SJSA1 (cell line): ENCODE data around the gene C19orf73. TPM values are rescaled to one million over a fixed set of nuclear protein-coding genes. Genes with fewer than 3 reads are reported as not detected.
"Not testable (repeated sequence)": the region's sequence is repeated elsewhere in the genome, so short reads cannot be mapped to it uniquely, and the experiment has no call there.

ENCODE experiments used
- DNase-seq, 2 experiments: peaks; one replicate each; pipeline ENCODE4 v3.0.0-alpha.2; 2015 to 2020; ENCODE audit warnings: low spot score in 2 of 2, low read depth in 1 of 2
- H3K27ac ChIP-seq: fragments of 250-450 bp; sonication (Bioruptor Pico); 2 replicates; pipeline ENCODE4 v1.5.1; 2020; ENCODE audit warnings: mild to moderate bottlenecking, moderate library complexity
- H3K27me3 ChIP-seq: fragments of 250-450 bp; sonication (Bioruptor Pico); replicated peaks from 2 replicates; pipeline ENCODE4 v1.5.1; 2020; ENCODE audit warnings: mild to moderate bottlenecking, moderate library complexity
- H3K36me3 ChIP-seq: fragments of 250-450 bp; sonication (Bioruptor Pico); 2 replicates; pipeline ENCODE4 v1.5.1; 2020; ENCODE audit warnings: mild to moderate bottlenecking
- H3K4me1 ChIP-seq: fragments of 250-450 bp; sonication (Bioruptor Pico); replicated peaks from 2 replicates; pipeline ENCODE4 v1.6.1; 2021; ENCODE audit warnings: mild to moderate bottlenecking
- H3K4me3 ChIP-seq: fragments of 250-450 bp; sonication (Bioruptor Pico); 2 replicates; pipeline ENCODE4 v1.5.1; 2020; ENCODE audit warnings: mild to moderate bottlenecking
- H3K9me3 ChIP-seq: fragments of 250-450 bp; sonication (Bioruptor Pico); replicated peaks from 2 replicates; pipeline ENCODE4 v1.5.1; 2020; ENCODE audit warnings: mild to moderate bottlenecking
- total RNA-seq: library from RNA; depleted of rRNA; stranded (reverse); fragments of >200 nt; shearing (Covaris generic); gene quantifications from 2 replicates; pipeline ENCODE4 v1.2.3, GENCODE V29; 2014

C19orf73 gene
- total RNA-seq, 1 experiment from 2014 or later: 4.3 TPM

DNA sequence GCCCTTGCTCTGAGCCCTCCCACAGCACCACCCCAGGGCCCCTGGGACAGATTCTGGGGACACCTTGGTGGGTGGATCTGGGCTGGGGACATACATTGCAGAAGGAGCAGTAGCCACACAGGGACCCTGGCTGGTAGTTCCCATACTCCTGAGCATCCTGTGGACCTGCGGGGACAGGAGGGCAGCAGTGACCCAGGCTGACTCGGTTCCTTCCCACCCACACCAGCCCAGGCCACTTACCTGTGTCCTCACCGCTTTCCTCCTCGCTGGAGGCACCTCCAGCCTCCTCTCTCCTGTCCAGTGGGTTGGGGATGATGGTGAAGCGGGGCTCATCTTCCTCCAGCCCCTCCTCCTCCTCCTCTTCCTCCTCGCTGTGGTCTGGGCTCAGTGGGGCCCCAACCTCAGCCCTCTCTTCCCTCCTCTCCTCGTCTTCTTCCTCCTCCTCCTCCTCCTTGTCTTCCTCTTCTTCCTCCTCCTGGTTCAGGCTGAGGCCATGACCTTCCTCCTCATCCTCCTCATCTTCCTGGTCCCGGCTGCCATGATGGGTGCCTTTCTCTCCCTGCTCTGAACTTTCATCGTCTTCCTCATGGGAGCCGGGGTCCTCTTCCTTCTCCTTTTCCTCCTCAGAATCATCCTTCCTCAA is 34.3 kb upstream of the C19orf73 start:
- Histone ChIP-seq H3K27me3 (no peaks in the 10 kb centered on the region), H3K9me3 (peaks cover 2% of the 10 kb centered on the region; the same call in 1 of the 2 replicates), H3K27ac (no peak overlapping the region), H3K4me3 (no peak overlapping the region), H3K4me1 (peaks cover 32% of the 10 kb centered on the region), H3K36me3 (no peaks in the 10 kb centered on the region)
- no peak for DNase-seq

DNA sequence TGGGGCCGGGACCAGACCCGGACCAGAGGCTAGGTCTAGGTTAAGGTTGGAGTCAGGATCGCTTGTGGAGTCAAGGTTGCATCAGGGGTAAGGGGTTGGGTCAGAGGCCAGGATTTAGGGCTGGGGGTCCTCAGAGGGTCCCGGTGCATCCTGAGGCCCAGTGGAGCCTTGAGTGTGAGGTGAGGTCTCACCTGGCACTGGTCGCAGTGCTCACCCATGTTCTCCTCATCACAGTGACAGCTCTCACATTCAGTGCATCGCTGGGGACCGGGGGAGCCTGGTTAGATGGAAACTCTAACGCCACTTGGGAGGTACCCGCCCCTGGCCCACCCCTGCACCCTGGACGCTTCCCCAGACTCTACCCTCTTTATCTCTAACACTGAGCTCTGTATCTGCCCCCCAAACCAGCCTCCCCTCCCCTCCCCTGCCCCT is 33.2 kb upstream of the C19orf73 start:
- Histone ChIP-seq H3K4me3 (no peak overlapping the region), H3K4me1 (peaks cover 28% of the 10 kb centered on the region), H3K27ac (no peak overlapping the region), H3K36me3 (no peaks in the 10 kb centered on the region), H3K9me3 (peaks cover 2% of the 10 kb centered on the region; the same call in 1 of the 2 replicates), H3K27me3 (no peaks in the 10 kb centered on the region)
- no peak for DNase-seq

DNA sequence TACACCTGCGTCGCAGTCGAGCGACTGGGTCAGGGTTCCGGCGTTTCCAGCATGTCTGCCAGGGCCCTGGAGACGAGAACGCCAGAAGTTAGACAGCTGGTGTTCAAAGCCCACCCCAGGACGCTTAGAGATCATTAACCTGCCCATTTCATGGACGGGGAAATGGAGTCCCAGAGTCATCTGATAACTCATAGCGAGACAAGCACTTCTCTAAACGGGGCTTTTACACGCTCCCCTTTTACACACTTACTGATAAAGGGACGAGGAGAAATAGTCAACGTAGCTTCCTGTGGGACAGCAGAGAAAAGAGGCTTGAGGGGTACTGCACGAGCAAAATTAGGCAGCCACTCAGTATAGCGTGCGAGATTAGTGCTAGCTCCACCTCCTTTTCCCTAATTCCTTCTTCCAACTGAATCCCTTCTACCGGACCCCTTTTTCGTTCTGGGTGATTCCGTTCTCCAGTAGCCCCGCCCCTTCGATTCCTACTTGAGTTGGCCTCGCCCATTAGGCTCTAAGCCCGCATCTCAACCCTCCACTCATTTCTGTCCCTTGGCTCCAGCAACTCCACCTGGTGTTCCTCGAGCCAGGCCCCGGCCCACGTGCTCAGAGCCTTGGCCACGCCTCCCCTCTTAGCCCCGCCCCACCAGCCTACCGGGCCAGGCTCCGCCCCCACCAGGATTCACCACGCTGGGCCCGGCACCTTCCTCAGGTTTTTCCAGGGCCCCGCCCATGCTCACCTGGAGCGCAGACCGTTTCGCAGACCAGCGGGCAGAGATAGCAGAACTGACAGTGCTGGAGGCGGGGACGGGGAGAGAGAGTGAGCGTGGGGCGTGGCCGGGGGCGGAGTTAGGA is 32.5 kb upstream of the C19orf73 start:
- H3K4me3 ChIP-seq: peak overlapping the region; percentile 51; the same call in 1 of the 2 replicates

DNA sequence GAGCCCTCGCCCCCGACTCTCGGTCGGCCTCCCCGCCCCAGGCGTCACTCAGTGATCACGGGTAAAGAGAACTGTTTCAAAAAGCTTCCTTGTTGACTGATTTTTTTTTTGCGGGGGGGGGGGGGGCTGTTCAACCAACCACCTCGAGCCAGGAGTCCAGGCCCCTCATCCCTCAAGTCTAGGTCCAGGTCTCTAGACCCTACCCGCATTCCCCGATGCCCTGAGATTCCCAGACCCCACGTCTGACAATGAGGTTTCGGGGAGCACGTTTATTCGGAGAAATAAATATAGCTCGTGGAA is 32.0 kb upstream of the C19orf73 start:
- Histone ChIP-seq H3K36me3 (no peaks in the 10 kb centered on the region), H3K4me1 (peaks cover 40% of the 10 kb centered on the region), H3K9me3 (peaks cover 2% of the 10 kb centered on the region; the same call in 1 of the 2 replicates), H3K27ac (no peak overlapping the region), H3K27me3 (no peaks in the 10 kb centered on the region), H3K4me3 (peak overlapping the region; percentile 51)
- DNase-seq: no peak

More for the DNA sequence above, 32.5 kb upstream of the C19orf73 start:
- no peak for DNase-seq
- H3K4me1 ChIP-seq: peaks cover 34% of the 10 kb centered on the region
- H3K9me3 ChIP-seq: peaks cover 2% of the 10 kb centered on the region; the same call in 1 of the 2 replicates
- H3K27me3 ChIP-seq: no peaks in the 10 kb centered on the region
- H3K27ac ChIP-seq: no peak overlapping the region
- no peaks in the 10 kb centered on the region for H3K36me3 ChIP-seq

DNA sequence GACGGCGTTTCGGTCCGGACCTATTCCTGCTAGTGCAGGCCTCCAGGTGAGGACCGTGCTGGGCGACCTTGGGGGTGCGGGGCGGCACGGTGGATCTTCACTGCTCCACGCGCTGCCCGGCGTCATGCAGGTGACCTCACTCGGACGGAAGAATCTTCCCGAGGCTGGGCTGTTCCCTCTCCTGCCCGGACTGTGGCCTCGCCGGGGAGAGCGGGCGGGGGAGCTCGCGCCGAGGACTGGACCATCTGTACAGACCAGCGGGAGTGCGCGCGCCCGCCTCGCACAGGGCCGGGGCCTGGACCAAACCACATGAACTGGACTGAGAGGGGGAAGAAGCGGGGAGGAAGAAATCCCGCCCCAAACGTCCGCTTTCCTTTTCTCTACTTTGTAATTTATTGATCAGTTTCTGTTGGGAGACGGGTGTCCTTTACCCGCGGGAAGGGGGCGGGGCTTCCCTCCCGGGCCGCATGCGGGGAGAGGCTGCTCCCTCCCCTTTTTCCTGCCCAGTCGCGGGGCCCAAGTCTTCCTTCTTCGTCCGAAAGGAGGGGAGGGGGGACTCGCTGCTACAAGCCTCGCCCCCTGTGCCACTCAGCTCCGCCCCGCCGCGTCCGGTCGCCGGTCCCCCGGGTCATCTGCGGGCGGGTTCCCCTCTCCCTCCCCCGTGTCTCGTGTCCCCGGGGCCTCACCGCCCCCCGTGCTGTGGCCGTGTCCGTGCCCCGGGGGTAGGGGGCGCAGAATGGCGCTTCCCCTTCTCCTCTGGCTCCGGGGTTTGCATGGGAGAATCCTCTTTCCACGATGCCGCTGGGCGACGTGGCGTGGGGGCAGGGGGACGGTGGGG is 31.4 kb upstream of the C19orf73 start:
- Histone ChIP-seq H3K9me3 (peaks cover 2% of the 10 kb centered on the region; the same call in 1 of the 2 replicates), H3K27me3 (no peaks in the 10 kb centered on the region), H3K4me1 (peaks cover 45% of the 10 kb centered on the region), H3K27ac (0 out of 2 replicates have a peak overlapping the region, but pooled peaks have one; percentile 9), H3K4me3 (peak overlapping the region; percentile 51), H3K36me3 (no peaks in the 10 kb centered on the region)
- peak; percentile 85 to 93 for DNase-seq

DNA sequence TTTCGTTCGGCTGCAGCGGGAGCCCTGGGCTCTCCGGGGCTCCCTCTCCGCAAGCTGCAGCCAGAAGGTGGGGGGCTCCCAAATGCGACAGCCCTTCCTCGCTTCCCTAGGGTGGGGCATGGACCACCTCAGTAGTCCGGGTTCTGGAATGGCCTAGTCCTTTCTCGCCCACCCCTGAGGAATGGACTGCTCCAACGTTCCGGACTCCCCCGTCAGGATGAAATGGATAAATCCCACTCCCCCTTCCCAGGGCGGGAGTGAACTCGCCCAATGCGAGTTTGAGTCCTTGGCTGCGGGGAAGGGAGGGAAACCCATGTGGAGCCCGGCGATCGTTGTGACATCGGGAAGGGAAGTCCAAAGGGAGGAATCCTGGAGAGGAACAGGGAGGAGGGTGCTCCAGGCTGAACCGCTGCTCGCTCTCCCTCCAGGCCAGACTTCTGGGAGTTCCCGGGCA is 30.7 kb upstream of the C19orf73 start:
- no peaks in the 10 kb centered on the region for H3K27me3 ChIP-seq
- peak overlapping the region; percentile 51 for H3K4me3 ChIP-seq
- peaks cover 45% of the 10 kb centered on the region for H3K4me1 ChIP-seq
- H3K9me3 ChIP-seq: peaks cover 2% of the 10 kb centered on the region; the same call in 1 of the 2 replicates
- DNase-seq: peak; percentile 80 to 89
- no peaks in the 10 kb centered on the region for H3K36me3 ChIP-seq
- H3K27ac ChIP-seq: no peak overlapping the region

DNA sequence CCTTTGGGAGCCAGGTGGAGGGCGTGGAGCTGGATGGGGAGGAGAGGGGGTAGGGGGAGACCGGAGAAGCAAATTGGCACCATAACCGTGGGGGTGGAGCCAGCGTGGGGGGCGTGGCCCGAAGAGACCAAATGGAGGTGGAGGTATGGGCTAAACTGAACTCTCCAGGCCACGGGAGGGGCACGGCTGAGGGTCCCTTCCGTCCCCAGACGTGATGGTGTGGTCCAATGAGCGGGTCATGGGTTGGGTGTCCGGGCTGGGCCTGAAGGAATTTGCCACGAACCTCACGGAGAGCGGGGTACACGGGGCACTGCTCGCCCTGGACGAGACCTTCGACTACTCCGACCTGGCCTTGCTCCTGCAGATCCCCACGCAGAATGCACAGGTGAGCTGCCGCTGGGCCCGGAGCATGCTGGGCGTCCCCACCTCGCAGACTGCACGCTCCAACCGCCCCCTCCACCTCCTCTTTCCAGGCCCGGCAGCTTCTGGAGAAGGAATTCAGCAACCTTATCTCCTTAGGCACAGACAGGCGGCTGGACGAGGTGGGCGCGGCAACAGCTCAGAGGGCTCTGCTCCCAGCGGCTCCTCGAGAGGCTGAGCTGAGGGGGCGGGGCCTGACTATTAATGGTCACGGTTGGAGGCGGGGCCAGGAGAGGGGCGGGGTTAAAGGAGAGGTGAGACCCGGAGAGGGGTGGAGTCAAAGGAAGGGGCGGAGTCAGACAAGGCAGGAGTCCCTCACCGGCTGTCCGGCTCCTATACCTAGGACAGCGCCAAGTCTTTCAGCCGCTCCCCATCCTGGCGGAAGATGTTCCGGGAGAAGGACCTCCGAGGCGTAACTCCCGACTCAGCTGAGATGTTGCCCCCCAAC is 30.1 kb upstream of the C19orf73 start:
- no peaks in the 10 kb centered on the region for H3K36me3 ChIP-seq
- DNase-seq: peak; percentile 90 to 99
- H3K27me3 ChIP-seq: no peaks in the 10 kb centered on the region
- H3K27ac ChIP-seq: no peak overlapping the region
- H3K4me3 ChIP-seq: peak overlapping the region; percentile 51
- peaks cover 2% of the 10 kb centered on the region; the same call in 1 of the 2 replicates for H3K9me3 ChIP-seq
- H3K4me1 ChIP-seq: peaks cover 45% of the 10 kb centered on the region

DNA sequence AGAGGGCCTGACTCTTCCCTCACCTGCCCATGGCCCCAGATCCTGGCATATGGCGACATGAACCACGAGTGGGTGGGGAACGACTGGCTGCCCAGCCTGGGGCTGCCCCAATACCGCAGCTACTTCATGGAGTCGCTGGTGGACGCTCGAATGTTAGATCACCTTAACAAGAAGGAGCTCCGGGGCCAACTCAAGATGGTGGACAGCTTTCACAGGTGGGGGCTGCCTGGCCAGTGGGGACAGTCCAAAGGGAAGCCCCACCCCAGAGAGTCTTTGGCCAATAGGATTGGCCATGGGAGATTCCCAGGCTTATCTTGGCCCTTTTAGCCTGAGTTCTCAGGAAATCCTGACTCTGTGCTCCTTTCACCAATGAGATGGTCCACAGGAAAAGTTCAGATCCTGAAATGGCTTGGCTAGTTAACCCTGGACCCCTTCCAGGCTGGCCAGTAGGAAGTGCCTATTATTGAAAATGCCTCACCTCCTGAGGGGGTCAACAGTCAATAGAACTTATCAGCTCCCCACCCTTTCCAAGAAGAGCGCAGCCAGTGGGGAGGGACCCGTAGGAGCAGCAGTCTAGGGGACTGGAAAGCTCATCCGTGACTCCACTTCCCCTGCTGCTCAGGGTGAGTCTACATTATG is 29.2 kb upstream of the C19orf73 start:
- no peak for DNase-seq
- no peaks in the 10 kb centered on the region for H3K27me3 ChIP-seq
- H3K9me3 ChIP-seq: peaks cover 2% of the 10 kb centered on the region; the same call in 1 of the 2 replicates
- H3K4me1 ChIP-seq: peaks cover 49% of the 10 kb centered on the region
- no peak overlapping the region for H3K27ac ChIP-seq
- no peaks in the 10 kb centered on the region for H3K36me3 ChIP-seq
- H3K4me3 ChIP-seq: no peak overlapping the region

DNA sequence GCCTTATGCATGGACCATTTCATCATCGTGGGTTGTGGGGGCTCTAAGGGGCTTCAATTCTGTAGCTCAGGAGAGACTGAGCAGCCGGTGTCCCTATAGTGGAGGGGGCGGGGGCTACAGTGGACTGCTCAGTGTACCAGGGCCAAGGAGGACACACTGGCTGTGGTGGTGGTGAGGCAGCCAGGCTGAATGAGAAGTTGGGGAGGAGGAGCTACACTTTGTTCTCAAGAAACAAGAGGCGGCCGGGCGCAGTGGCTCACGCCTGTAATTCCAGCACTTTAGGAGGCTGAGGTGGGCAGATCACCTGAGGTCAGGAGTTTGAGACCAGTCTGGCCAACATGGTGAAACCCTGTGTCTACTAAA is 27.4 kb upstream of the C19orf73 start:
- not testable (repeated sequence) for DNase-seq, H3K9me3 ChIP-seq, H3K4me3 ChIP-seq, H3K36me3 ChIP-seq, H3K27me3 ChIP-seq, H3K27ac ChIP-seq
- H3K4me1 ChIP-seq: peaks cover 45% of the 10 kb centered on the region

DNA sequence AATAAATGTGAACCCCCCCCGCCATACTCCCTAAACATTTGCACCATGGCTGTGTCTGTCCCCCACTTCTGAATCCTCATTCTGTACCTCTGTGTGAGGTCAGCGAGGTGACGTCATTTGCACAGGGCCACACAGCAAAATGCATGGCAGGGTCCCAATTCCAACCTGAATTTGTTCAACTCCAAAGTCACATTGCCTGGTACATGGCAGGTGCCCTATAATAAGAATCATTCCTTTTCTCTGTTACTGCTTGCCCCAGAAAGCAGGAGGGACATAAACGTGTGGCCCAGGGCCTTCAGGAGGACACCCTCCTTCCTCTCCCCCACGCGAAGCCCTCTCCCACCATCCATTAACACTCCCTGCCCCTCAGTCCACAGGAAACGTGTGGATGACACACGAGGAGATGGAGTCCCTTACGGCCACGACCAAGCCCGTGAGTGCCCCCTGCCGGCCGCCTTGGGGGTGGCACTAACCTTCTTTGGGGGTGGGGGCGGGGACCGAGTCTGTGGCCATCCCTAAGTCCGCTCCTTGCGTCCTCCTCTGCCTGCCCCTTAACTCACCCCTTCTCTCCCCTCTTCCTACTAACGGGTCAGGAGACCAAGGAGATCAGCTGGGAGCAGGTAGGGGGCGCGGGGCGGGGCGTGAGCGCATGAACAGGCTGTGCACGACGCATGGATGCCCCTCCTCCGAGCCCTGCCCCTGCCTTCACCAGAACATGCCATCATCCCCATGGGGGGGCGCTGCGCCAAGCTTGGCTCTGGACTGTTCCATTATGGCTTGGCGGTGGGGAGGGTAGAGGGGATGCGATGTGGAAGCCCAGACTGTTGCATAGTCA is 26.8 kb upstream of the C19orf73 start:
- Histone ChIP-seq H3K27me3 (no peaks in the 10 kb centered on the region), H3K27ac (no peak overlapping the region), H3K9me3 (no peaks in the 10 kb centered on the region), H3K4me3 (no peak overlapping the region), H3K4me1 (peaks cover 43% of the 10 kb centered on the region), H3K36me3 (no peaks in the 10 kb centered on the region)
- peak; percentile 66 to 72 for DNase-seq

DNA sequence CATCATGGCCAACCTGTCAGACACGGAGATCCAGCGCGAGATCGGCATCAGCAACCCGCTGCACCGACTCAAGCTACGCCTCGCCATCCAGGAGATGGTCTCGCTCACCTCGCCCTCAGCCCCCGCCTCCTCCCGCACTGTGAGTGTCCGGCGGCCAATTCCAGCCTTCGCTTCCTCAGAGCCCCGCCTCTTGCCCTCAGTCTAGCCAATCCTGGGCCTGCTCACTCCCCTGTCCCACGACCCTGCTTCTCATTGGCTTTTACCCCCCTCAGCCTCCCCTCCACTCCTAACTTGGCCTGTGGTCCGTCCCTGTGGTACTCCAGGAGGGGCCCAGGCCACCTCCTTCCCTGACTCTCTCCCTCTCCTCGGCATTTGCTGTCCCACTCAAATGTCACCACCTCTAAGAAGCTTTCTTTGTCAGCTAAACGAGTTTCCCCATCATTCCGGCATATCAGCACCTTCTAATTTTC is 24.0 kb upstream of the C19orf73 start:
- no peaks in the 10 kb centered on the region for H3K9me3 ChIP-seq
- peak overlapping the region; percentile 43 for H3K4me3 ChIP-seq
- H3K27ac ChIP-seq: no peak overlapping the region
- peaks cover 24% of the 10 kb centered on the region for H3K4me1 ChIP-seq
- no peaks in the 10 kb centered on the region for H3K27me3 ChIP-seq
- no peaks in the 10 kb centered on the region for H3K36me3 ChIP-seq
- DNase-seq: peak; percentile 83 to 95

DNA sequence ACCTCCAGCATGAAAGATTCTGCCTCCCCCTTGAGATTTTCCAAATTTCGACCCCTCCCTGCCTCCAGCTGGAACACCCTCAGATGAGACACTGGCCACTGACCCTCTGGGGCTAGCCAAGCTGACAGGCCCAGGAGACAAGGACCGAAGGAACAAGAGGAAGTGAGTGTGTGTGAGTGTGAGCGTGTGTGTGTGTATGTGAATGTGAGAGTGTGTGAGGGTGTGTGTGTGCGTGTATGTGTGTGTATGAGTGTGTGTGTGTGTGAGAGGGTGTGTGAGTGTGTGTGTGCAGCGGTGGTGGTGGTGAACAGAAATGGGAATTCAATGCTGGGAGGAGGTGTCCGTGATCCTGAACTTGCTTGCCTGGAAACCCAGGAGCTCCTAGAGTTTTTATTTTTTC is 22.4 kb upstream of the C19orf73 start:
- no peaks in the 10 kb centered on the region for H3K9me3 ChIP-seq
- no peak overlapping the region for H3K4me3 ChIP-seq
- H3K27me3 ChIP-seq: no peaks in the 10 kb centered on the region
- no peak overlapping the region for H3K27ac ChIP-seq
- no peaks in the 10 kb centered on the region for H3K36me3 ChIP-seq
- no peak for DNase-seq
- H3K4me1 ChIP-seq: peaks cover 16% of the 10 kb centered on the region
